Measurements from ENCODE around the gene NXPH3. TPM values are rescaled to one million over a fixed set of nuclear protein-coding genes. Genes with fewer than 3 reads are reported as not detected.

NXPH3 gene
- total and polyA plus RNA-seq, 2 of the 13 experiments (the other 11 are each of a cell fraction or from before 2014, with no cell fraction given): 0.04 to 0.58 TPM

DNA sequence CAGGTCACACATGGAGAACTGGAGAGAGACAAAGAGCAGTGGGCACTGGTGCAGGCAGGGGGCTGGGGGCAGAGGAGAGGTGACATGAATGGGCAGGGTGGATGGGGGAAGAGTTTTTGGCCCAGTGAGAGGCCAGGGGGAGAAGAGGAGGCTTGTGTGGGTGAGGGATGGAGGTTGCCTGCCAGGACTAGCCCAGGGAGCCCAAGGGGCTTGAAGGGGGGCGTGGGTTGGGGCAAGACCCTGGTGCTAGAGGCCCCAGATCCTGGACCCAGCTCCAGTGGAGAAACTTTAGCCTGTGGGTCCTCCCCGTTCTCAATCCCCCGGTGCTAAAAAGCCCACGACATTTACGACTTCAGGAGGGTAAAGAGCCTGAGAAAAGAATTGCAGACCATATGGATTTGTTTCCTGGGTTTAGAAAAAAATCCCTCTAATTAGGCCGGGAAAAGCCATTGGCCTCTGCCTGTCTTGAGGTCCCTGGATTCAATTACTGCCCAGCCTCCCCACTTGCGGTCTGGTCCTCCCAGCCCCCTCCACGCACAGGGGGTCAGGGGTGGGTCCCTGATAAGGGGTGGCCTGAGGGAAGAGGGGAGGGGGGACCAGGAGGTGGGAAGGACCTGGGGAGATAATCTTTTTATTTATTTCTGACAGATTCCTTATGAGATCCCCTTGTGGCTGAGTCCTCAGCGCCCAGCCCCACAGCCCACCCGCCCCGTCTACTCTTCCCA is 47.6 kb upstream of the NXPH3 start:
- 0 out of 2 replicates have a peak, but pooled peaks cover 7% of the 10 kb centered on the region for H3K4me1 ChIP-seq (ENCODE audit: insufficient read depth, low read length)
- TF ChIP-seq ZNF530 (CRISPR knock-in tag; IDR thresholded peaks at IDR 0.05; ENCODE audit: low read depth) (no peak), ZNF331 (CRISPR knock-in tag; IDR thresholded peaks at IDR 0.05) (no peak), TEAD3 (CRISPR knock-in tag; optimal IDR thresholded peaks at IDR 0.05; ENCODE audit: borderline replicate concordance) (no peak), POLR2AphosphoS5 (IDR thresholded peaks at IDR 0.05; ENCODE audit: low read depth, low read length) (no peak), ZNF720 (CRISPR knock-in tag; IDR thresholded peaks at IDR 0.05) (no peak), ZSCAN20 (CRISPR knock-in tag; IDR thresholded peaks at IDR 0.05; ENCODE audit: borderline replicate concordance) (no peak), NPAS2 (CRISPR knock-in tag; IDR thresholded peaks at IDR 0.05; ENCODE audit: borderline replicate concordance) (no peak), ZNF343 (CRISPR knock-in tag; IDR thresholded peaks at IDR 0.05) (no peak), AKAP8 (CRISPR knock-in tag; IDR thresholded peaks at IDR 0.05) (no peak)
- TF ChIP-seq, protein P1, sequence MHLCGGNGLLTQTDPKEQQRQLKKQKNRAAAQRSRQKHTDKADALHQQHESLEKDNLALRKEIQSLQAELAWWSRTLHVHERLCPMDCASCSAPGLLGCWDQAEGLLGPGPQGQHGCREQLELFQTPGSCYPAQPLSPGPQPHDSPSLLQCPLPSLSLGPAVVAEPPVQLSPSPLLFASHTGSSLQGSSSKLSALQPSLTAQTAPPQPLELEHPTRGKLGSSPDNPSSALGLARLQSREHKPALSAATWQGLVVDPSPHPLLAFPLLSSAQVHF (CRISPR knock-in tag; IDR thresholded peaks at IDR 0.05): no peak
- TF ChIP-seq, protein P2, sequence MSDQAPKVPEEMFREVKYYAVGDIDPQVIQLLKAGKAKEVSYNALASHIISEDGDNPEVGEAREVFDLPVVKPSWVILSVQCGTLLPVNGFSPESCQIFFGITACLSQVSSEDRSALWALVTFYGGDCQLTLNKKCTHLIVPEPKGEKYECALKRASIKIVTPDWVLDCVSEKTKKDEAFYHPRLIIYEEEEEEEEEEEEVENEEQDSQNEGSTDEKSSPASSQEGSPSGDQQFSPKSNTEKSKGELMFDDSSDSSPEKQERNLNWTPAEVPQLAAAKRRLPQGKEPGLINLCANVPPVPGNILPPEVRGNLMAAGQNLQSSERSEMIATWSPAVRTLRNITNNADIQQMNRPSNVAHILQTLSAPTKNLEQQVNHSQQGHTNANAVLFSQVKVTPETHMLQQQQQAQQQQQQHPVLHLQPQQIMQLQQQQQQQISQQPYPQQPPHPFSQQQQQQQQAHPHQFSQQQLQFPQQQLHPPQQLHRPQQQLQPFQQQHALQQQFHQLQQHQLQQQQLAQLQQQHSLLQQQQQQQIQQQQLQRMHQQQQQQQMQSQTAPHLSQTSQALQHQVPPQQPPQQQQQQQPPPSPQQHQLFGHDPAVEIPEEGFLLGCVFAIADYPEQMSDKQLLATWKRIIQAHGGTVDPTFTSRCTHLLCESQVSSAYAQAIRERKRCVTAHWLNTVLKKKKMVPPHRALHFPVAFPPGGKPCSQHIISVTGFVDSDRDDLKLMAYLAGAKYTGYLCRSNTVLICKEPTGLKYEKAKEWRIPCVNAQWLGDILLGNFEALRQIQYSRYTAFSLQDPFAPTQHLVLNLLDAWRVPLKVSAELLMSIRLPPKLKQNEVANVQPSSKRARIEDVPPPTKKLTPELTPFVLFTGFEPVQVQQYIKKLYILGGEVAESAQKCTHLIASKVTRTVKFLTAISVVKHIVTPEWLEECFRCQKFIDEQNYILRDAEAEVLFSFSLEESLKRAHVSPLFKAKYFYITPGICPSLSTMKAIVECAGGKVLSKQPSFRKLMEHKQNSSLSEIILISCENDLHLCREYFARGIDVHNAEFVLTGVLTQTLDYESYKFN (CRISPR knock-in tag; conservative IDR thresholded peaks at IDR 0.05): no peak
- TF ChIP-seq, protein P3, sequence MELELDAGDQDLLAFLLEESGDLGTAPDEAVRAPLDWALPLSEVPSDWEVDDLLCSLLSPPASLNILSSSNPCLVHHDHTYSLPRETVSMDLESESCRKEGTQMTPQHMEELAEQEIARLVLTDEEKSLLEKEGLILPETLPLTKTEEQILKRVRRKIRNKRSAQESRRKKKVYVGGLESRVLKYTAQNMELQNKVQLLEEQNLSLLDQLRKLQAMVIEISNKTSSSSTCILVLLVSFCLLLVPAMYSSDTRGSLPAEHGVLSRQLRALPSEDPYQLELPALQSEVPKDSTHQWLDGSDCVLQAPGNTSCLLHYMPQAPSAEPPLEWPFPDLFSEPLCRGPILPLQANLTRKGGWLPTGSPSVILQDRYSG (CRISPR knock-in tag; IDR thresholded peaks at IDR 0.05): no peak
- no peak for DNase-seq (ENCODE audit: low spot score)
- ChIA-PET POLR2A (no interaction called here), CTCF (ENCODE audit: low intra/inter-chr PET ratio, low total read pairs) (no interaction called here)
- H3K4me3 ChIP-seq (replicated peaks in 1 of 3; ENCODE audit: insufficient read depth in 1 of 3, low read depth in 2 of 3, low read length in 3 of 3): no peak overlapping the region
- 46% methylated on average over 11 of the region's 11 CpGs for WGBS (ENCODE audit: low lambda C conversion rate)
- no peak overlapping the region for H3K9ac ChIP-seq (ENCODE audit: insufficient read depth, low read depth, low read length)
- H4K20me1 ChIP-seq (ENCODE audit: insufficient read depth, low read length): no peaks in the 10 kb centered on the region
- ATAC-seq: no peak
- H3K4me2 ChIP-seq (ENCODE audit: low read depth, low read length): no peak overlapping the region
- intact Hi-C loops (cut with micrococcal nuclease; ENCODE audit: unreplicated experiment) (no loop called here), in situ Hi-C loops (cut with HindIII; ENCODE audit: extremely low pct_ligation_motif_present, low pct_unique_long_range_greater_than_20kb) (no loop called here)
- H3K79me2 ChIP-seq (ENCODE audit: insufficient read depth, low read length): no peaks in the 10 kb centered on the region
- H3K27ac ChIP-seq (ENCODE audit: extremely low read length, insufficient read depth, low read length): no peak overlapping the region
- no peaks in the 10 kb centered on the region for H3K9me3 ChIP-seq (ENCODE audit: low read length)
- no peak for FAIRE-seq
- H2AFZ ChIP-seq (ENCODE audit: low read length): no peak overlapping the region
- peaks cover 2 to 45% of the 10 kb centered on the region in 2 experiments for H3K27me3 ChIP-seq (ENCODE audit: control insufficient read depth in 1 of 2, insufficient read depth in 2 of 2, low read length in 2 of 2)
- no TSS peak for BruUV-seq (replicated peaks)
- H3K36me3 ChIP-seq (replicated peaks in 1 of 2; ENCODE audit: control insufficient read depth in 1 of 2, insufficient read depth in 2 of 2, low read length in 2 of 2): no peaks in the 10 kb centered on the region

Measured in HepG2 (cell line).